Gastroesophageal sphincter (tissue), 3 donors: ENCODE results near the gene CNOT11.
"Not testable (repeated sequence)": the region's sequence is repeated elsewhere in the genome, so short reads cannot be mapped to it uniquely, and the experiment has no call there.

Experiments used
- EP300 ChIP-seq: sonication (generic); formaldehyde crosslinking; IDR thresholded peaks from one replicate; pipeline ENCODE4 v1.6.1; 2017; ENCODE audit warnings: antibody characterized with exemption, mild to moderate bottlenecking
- TF ChIP-seq, protein P1 (sequence below), 4 experiments: fragments of 200-600 bp in 2 of 4; fragments of 450-650 bp in 2 of 4; sonication (generic) in 1 of 4; IDR thresholded peaks; one replicate each; pipeline ENCODE4 v1.5.1; 2017 to 2019; ENCODE audit warnings: antibody characterized with exemption in 4 of 4, mild to moderate bottlenecking in 2 of 4, moderate library complexity in 2 of 4

DNA sequence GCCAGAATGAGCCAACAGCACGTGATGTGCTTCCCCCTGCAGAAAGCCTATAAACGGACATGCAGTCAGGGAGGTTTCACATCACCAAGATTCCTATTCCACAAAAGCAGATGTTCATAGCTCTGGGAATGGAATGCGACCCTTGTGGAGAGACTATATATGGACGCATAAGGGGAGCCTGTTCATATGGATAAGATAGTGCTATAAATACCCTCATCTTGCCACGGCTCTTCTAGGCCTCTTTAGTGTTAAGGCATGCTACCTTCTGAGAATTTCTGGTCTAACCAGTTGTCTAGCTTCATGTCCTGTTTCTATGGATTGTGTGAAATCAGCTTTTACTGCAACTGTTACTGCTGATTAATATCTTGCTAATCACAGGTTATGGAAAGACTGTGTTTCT is 14.7 kb upstream of the CNOT11 start:
- TF ChIP-seq EP300, result not testable (repeated sequence)
- TF ChIP-seq, protein P1, sequence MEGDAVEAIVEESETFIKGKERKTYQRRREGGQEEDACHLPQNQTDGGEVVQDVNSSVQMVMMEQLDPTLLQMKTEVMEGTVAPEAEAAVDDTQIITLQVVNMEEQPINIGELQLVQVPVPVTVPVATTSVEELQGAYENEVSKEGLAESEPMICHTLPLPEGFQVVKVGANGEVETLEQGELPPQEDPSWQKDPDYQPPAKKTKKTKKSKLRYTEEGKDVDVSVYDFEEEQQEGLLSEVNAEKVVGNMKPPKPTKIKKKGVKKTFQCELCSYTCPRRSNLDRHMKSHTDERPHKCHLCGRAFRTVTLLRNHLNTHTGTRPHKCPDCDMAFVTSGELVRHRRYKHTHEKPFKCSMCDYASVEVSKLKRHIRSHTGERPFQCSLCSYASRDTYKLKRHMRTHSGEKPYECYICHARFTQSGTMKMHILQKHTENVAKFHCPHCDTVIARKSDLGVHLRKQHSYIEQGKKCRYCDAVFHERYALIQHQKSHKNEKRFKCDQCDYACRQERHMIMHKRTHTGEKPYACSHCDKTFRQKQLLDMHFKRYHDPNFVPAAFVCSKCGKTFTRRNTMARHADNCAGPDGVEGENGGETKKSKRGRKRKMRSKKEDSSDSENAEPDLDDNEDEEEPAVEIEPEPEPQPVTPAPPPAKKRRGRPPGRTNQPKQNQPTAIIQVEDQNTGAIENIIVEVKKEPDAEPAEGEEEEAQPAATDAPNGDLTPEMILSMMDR (IDR thresholded peaks at IDR 0.05), result not testable (repeated sequence)
